Measurements from ENCODE around the gene MYBPHL. TPM values are rescaled to one million over a fixed set of nuclear protein-coding genes. Genes with fewer than 3 reads are reported as not detected.
A peak's percentile ranks its signal among the peaks of the same experiment; 100 is the strongest.

MYBPHL gene
- total RNA-seq, 1 donor from 2014 or later, result not detected

DNA sequence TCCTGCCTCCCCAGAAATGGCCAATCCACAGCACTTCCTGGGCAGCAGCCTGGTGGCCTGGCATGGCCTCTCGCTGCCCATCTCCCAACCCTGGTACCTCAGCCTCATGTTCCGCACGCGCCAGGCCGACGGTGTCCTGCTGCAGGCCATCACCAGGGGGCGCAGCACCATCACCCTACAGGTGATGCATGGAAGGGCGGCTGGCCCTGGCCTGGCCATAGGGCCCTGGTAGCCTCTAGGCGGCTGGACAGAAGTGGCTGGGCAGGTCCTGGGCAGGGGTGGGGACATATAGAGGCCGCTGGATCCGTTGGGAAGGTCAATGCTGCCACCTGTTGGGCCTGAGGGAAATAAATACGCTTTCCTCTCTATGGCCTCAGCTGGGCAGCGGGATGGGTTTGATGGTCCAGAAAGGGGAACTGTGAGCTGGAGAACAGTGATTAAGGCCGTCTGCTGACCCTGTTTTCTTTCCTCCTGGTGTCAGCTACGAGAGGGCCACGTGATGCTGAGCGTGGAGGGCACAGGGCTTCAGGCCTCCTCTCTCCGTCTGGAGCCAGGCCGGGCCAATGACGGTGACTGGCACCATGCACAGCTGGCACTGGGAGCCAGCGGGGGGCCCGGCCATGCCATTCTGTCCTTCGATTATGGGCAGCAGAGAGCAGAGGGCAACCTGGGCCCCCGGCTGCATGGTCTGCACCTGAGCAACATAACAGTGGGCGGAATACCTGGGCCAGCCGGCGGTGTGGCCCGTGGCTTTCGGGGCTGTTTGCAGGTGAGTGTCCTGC is 43.0 kb downstream of the MYBPHL start:
- peak; percentile 71 for DNase-seq (ENCODE audit: low spot score)
- Mint-ChIP-seq H3K4me1 (ENCODE audit: low read depth) (no peaks in the 10 kb centered on the region), H3K4me3 (no peak overlapping the region), H3K27me3 (ENCODE audit: insufficient read depth) (no peaks in the 10 kb centered on the region), H3K36me3 (ENCODE audit: low read depth) (no peaks in the 10 kb centered on the region), H3K9me3 (no peaks in the 10 kb centered on the region), H3K27ac (peak overlapping the region; percentile 49)
- intact Hi-C loops (cut with micrococcal nuclease), result loop anchor here (1.0 to 2.0 kb wide), 4 partner anchors 19 to 269 kb away; partner anchors contain the start of gene PSRC1

DNA sequence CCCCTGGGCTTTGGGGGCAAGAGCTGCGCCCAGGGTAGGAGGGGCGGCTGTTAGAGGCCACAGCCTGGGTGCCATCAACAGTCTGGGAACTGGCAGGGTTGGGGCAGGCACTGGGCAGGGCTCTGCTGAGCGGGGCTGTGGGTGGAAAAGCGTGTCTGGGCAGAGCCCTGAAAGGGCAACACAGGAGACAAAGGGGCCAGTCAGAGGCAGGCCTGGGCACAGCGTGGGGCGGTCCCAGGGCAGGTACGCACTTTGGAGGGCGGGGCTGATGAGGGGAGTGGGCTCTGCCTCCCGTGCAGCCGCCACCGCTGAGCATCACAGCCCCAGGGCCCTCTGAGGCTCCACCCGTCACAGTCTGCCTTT is 43.6 kb downstream of the MYBPHL start:
- Mint-ChIP-seq H3K27ac (no peak overlapping the region), H3K4me1 (ENCODE audit: low read depth) (no peaks in the 10 kb centered on the region), H3K27me3 (ENCODE audit: insufficient read depth) (no peaks in the 10 kb centered on the region), H3K4me3 (no peak overlapping the region), H3K9me3 (no peaks in the 10 kb centered on the region), H3K36me3 (ENCODE audit: low read depth) (no peaks in the 10 kb centered on the region)
- intact Hi-C loops (cut with micrococcal nuclease), result loop anchor here (1.0 to 2.0 kb wide), 4 partner anchors 20 to 269 kb away; partner anchors contain the start of gene PSRC1
- no peak for DNase-seq (ENCODE audit: low spot score)

DNA sequence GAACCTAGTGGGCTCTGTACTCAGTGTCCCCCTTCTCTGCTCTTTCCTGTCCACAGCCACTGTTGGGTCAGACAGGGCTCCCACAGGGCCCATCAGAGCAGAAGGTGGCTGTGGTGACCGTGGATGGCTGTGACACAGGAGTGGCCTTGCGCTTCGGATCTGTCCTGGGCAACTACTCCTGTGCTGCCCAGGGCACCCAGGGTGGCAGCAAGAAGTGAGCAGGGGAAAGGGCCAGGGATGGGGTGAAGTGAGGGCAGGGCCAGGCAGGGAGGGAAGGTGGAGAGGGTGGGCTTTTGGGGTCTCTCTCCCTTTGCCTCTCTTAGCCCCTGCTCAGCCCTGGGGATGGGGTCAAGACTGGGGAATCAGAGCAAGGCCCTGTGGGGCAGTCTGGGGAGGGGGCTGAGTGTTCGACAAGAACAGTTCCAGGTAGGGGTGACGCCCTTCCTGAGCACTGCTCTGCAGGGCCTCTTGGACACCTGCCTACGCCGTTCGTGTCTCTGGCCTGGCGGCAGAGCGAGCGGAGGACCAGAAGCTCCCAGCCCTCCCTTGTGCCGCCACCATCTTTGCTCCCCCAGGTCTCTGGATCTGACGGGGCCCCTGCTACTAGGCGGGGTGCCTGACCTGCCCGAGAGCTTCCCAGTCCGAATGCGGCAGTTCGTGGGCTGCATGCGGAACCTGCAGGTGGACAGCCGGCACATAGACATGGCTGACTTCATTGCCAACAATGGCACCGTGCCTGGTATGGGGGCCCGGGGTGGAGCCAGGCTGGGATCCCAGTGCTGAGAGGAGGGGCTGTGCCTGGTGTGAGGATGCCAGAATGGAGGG is 44.4 kb downstream of the MYBPHL start:
- no peak for DNase-seq (ENCODE audit: low spot score)
- no peak overlapping the region for H3K4me3 Mint-ChIP-seq
- H3K27ac Mint-ChIP-seq, result no peak overlapping the region
- no peaks in the 10 kb centered on the region for H3K27me3 Mint-ChIP-seq (ENCODE audit: insufficient read depth)
- no peaks in the 10 kb centered on the region for H3K4me1 Mint-ChIP-seq (ENCODE audit: low read depth)
- H3K36me3 Mint-ChIP-seq (ENCODE audit: low read depth), result no peaks in the 10 kb centered on the region
- H3K9me3 Mint-ChIP-seq, result no peaks in the 10 kb centered on the region
- intact Hi-C loops (cut with micrococcal nuclease), result loop anchor here (1.0 to 2.0 kb wide), 4 partner anchors 20 to 270 kb away; partner anchors contain the start of gene PSRC1

- H3K27ac Mint-ChIP-seq, result no peak overlapping the region
- no peaks in the 10 kb centered on the region for H3K36me3 Mint-ChIP-seq (ENCODE audit: low read depth)
- intact Hi-C loops (cut with micrococcal nuclease), result no loop called here
- H3K27me3 Mint-ChIP-seq (ENCODE audit: insufficient read depth), result no peaks in the 10 kb centered on the region
- H3K4me3 Mint-ChIP-seq, result no peak overlapping the region
- no peaks in the 10 kb centered on the region for H3K4me1 Mint-ChIP-seq (ENCODE audit: low read depth)
- H3K9me3 Mint-ChIP-seq, result no peaks in the 10 kb centered on the region
- DNase-seq (ENCODE audit: low spot score), result no peak
Measured at GRCh38 chr1:109261578-109261977, 45.2 kb downstream of the MYBPHL start.

DNA sequence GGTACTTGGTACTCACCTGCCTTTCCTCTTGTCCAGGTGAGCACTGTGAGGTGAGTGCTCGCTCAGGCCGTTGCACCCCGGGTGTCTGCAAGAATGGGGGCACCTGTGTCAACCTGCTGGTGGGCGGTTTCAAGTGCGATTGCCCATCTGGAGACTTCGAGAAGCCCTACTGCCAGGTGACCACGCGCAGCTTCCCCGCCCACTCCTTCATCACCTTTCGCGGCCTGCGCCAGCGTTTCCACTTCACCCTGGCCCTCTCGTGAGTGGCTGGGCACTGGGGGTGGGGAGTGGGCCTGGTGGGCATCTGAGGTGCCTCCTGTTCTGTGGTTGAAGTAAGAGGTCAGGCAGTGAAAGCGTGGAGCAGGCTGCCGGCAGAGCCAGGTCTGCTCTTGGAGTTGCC is 45.8 kb downstream of the MYBPHL start:
- Mint-ChIP-seq H3K27me3 (ENCODE audit: insufficient read depth) (no peaks in the 10 kb centered on the region), H3K9me3 (no peaks in the 10 kb centered on the region), H3K4me1 (ENCODE audit: low read depth) (no peaks in the 10 kb centered on the region), H3K36me3 (ENCODE audit: low read depth) (no peaks in the 10 kb centered on the region), H3K27ac (no peak overlapping the region), H3K4me3 (no peak overlapping the region)
- no peak for DNase-seq (ENCODE audit: low spot score)
- intact Hi-C loops (cut with micrococcal nuclease), result no loop called here

- no peaks in the 10 kb centered on the region for H3K4me1 Mint-ChIP-seq (ENCODE audit: low read depth)
- no peaks in the 10 kb centered on the region for H3K27me3 Mint-ChIP-seq (ENCODE audit: insufficient read depth)
- no peak overlapping the region for H3K27ac Mint-ChIP-seq
- no peak for DNase-seq (ENCODE audit: low spot score)
- no peaks in the 10 kb centered on the region for H3K36me3 Mint-ChIP-seq (ENCODE audit: low read depth)
- intact Hi-C loops (cut with micrococcal nuclease), result no loop called here
- no peak overlapping the region for H3K4me3 Mint-ChIP-seq
- H3K9me3 Mint-ChIP-seq, result no peaks in the 10 kb centered on the region
Measured at GRCh38 chr1:109259674-109260557, 46.9 kb downstream of the MYBPHL start.

DNA sequence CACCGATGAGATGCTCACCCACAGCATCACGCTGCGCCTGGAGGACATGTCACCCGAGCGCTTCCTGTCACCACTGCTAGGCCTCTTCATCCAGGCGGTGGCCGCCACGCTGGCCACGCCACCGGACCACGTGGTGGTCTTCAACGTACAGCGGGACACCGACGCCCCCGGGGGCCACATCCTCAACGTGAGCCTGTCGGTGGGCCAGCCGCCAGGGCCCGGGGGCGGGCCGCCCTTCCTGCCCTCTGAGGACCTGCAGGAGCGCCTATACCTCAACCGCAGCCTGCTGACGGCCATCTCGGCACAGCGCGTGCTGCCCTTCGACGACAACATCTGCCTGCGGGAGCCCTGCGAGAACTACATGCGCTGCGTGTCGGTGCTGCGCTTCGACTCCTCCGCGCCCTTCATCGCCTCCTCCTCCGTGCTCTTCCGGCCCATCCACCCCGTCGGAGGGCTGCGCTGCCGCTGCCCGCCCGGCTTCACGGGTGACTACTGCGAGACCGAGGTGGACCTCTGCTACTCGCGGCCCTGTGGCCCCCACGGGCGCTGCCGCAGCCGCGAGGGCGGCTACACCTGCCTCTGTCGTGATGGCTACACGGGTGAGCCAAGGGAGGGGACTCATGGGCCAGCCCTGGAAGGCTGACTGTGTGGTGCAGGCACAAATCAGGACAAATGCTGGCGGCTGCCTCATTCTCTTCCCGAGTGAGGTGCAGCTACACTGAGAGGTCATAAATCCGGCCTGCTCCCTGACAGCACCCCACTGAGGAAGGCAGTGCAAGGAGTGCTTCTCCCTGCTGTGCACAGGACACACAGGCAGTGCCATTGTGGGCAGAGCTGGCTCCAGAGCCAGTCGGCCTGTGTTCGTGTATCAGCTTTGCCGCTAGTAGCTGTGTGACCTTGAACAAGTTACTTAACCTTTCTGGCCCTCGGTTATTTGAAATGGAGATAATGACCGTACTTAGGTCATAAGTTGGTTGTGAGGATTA is 48.0 kb downstream of the MYBPHL start:
- Mint-ChIP-seq H3K27ac (no peak overlapping the region), H3K27me3 (ENCODE audit: insufficient read depth) (no peaks in the 10 kb centered on the region), H3K9me3 (no peaks in the 10 kb centered on the region), H3K4me3 (no peak overlapping the region), H3K36me3 (ENCODE audit: low read depth) (no peaks in the 10 kb centered on the region), H3K4me1 (ENCODE audit: low read depth) (no peaks in the 10 kb centered on the region)
- DNase-seq (ENCODE audit: low spot score), result no peak
- intact Hi-C loops (cut with micrococcal nuclease), result no loop called here

- H3K36me3 Mint-ChIP-seq (ENCODE audit: low read depth), result no peaks in the 10 kb centered on the region
- intact Hi-C loops (cut with micrococcal nuclease), result no loop called here
- H3K4me1 Mint-ChIP-seq (ENCODE audit: low read depth), result no peaks in the 10 kb centered on the region
- H3K27ac Mint-ChIP-seq, result no peak overlapping the region
- H3K4me3 Mint-ChIP-seq, result no peak overlapping the region
- no peaks in the 10 kb centered on the region for H3K9me3 Mint-ChIP-seq
- no peaks in the 10 kb centered on the region for H3K27me3 Mint-ChIP-seq (ENCODE audit: insufficient read depth)
- no peak for DNase-seq (ENCODE audit: low spot score)
Measured at GRCh38 chr1:109257682-109258421, 49.0 kb downstream of the MYBPHL start.

GRCh38 chr1:109256971-109257681 is 49.7 kb downstream of the MYBPHL start:
- Mint-ChIP-seq H3K4me1 (ENCODE audit: low read depth) (no peaks in the 10 kb centered on the region), H3K27ac (no peak overlapping the region), H3K9me3 (no peaks in the 10 kb centered on the region), H3K36me3 (ENCODE audit: low read depth) (no peaks in the 10 kb centered on the region), H3K4me3 (no peak overlapping the region), H3K27me3 (ENCODE audit: insufficient read depth) (no peaks in the 10 kb centered on the region)
- no peak for DNase-seq (ENCODE audit: low spot score)
- intact Hi-C loops (cut with micrococcal nuclease), result no loop called here

- peaks cover 5% of the 10 kb centered on the region for H3K27me3 Mint-ChIP-seq (ENCODE audit: insufficient read depth)
- intact Hi-C loops (cut with micrococcal nuclease), result no loop called here
- no peak overlapping the region for H3K4me3 Mint-ChIP-seq
- no peaks in the 10 kb centered on the region for H3K4me1 Mint-ChIP-seq (ENCODE audit: low read depth)
- H3K9me3 Mint-ChIP-seq, result no peaks in the 10 kb centered on the region
- H3K27ac Mint-ChIP-seq, result no peak overlapping the region
- DNase-seq (ENCODE audit: low spot score), result no peak
- H3K36me3 Mint-ChIP-seq (ENCODE audit: low read depth), result no peaks in the 10 kb centered on the region
Measured at GRCh38 chr1:109256085-109256484, 50.7 kb downstream of the MYBPHL start.

DNA sequence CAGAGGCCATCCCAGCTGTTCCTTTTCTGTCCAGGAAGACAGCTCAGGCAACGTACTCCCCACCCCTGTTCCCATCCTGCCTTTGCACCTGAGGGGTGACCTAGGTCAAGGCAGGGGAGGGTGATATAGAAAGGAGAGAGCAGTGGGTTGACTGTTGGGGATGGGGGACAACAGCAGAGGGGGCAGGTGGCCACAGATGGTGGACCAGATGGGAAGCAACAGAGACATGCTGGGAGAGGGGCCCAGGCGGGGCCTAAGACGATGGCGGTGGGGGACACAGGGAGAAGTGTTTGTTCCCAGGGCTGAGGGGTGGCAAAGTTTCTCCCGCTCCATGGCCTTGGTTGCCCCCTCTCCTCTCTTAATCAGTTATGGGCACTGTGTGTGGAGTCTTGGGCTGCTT is 51.1 kb downstream of the MYBPHL start:
- Mint-ChIP-seq H3K36me3 (ENCODE audit: low read depth) (no peaks in the 10 kb centered on the region), H3K27me3 (ENCODE audit: insufficient read depth) (peaks cover 10% of the 10 kb centered on the region), H3K27ac (no peak overlapping the region), H3K9me3 (no peaks in the 10 kb centered on the region), H3K4me3 (no peak overlapping the region), H3K4me1 (ENCODE audit: low read depth) (no peaks in the 10 kb centered on the region)
- intact Hi-C loops (cut with micrococcal nuclease), result no loop called here
- no peak for DNase-seq (ENCODE audit: low spot score)

All from activated T-helper 1 cell treated with anti-CD3 and anti-CD28 coated beads, Interleukin-12 subunit alpha, Interleukin-12 subunit beta, Interleukin-2, Interleukin-4 antibody, amounts not matched to agents 30 ng/mL and 10 ng/mL and 1 ng/mL, durations not matched to agents 14 hours and 24 hours and 36 hours (primary cell).